Mesodermal cell (in vitro differentiated cells): ENCODE measurements around the gene ACTG2.

Experiments
- H3K27ac ChIP-seq: 2 replicates; pipeline ENCODE4 v1.7.0; 2013; ENCODE audit warnings: mild to moderate bottlenecking, low read depth, low read length, moderate library complexity; ENCODE audit not compliant: severe bottlenecking
- H3K36me3 ChIP-seq: 2 replicates; pipeline ENCODE4 v1.7.1; 2013; ENCODE audit warnings: mild to moderate bottlenecking, low read length, moderate library complexity; ENCODE audit not compliant: control insufficient read depth, insufficient read depth
- H3K4me1 ChIP-seq: one replicate; pipeline ENCODE4 v1.7.1; 2013; ENCODE audit warnings: mild to moderate bottlenecking, low read length; ENCODE audit not compliant: insufficient read depth, control insufficient read depth, poor library complexity, severe bottlenecking
- H3K4me3 ChIP-seq: 2 replicates; pipeline ENCODE4 v1.7.0; 2013; ENCODE audit warnings: low read length, control low read depth, mild to moderate bottlenecking; ENCODE audit not compliant: insufficient read depth, poor library complexity, severe bottlenecking; ENCODE audit errors: extremely low read depth
- H3K9me3 ChIP-seq: 2 replicates; pipeline ENCODE4 v1.7.1; 2013; ENCODE audit warnings: mild to moderate bottlenecking, low read length, moderate library complexity; ENCODE audit not compliant: control insufficient read depth
- WGBS, 2 experiments: methylation state at CpG; one replicate each; pipeline ENCODE4 v1.1.5; 2013; ENCODE audit warnings: missing lambda C conversion rate in 2 of 2; ENCODE audit not compliant: insufficient coverage in 2 of 2; 5-methylcytosine and 5-hydroxymethylcytosine counted together

The ACTG2 gene

DNA sequence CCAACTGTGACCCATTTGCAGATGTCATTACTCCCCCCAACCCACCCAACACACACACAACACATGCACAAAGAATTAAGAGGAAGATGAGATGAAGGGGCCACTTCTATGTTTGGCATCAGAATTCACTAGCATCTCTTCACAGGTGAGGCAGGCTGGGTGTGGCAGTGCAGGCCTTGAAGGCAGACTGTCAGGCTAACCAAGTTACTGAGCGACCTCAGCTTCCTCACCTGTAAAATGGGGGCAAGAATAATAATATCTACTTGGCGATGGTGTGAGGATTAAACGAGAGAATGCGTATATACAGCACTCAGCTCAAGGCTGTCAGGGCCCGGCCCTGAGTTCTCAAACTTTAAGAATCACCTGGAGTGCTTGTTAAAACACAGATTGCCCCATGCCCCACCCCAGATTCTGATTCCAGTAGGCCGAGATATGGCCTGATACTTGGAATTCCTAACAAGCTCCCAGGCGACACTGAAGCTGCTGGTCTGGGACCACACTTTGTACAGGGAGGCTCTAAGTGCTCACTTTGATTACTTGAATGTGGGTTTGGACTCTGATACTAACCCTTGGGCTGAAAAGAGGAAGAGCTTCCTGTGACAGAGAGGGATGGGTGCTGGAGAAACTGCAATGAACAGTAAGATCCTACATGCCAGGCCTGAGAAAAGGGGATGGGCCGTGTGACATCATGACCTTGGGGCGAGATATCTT is 1.1 kb downstream of the ACTG2 start:
- no peaks in the 10 kb centered on the region for H3K36me3 ChIP-seq
- 91% methylated on average over 5 to 7 of the region's 9 CpGs for WGBS, 2 experiments
- no peaks in the 10 kb centered on the region for H3K9me3 ChIP-seq
- no peak overlapping the region for H3K27ac ChIP-seq
- no peaks in the 10 kb centered on the region for H3K4me1 ChIP-seq
- H3K4me3 ChIP-seq: no peak overlapping the region

DNA sequence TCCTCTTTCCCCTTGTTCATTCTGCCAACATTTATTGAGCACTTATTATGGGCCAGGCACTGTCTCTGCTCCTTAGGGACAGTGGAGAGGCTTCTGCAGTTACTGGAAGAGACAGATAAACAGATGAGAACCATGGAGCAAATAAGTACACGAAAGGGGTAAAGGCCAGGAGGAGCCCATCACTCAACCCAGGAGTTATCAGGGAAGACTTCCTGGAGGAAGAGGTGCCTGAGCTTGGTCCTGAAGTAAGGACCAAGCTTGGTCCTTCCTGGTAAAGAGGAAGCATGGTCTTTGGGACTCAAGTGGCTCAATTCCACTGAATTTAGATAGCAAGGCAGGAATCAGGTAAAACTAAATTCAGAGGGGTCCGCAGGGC is 1.7 kb downstream of the ACTG2 start:
- WGBS, 2 experiments: 100% methylated on average over 2 of the region's 2 CpGs
- H3K9me3 ChIP-seq: no peaks in the 10 kb centered on the region
- H3K4me1 ChIP-seq: no peaks in the 10 kb centered on the region
- H3K36me3 ChIP-seq: no peaks in the 10 kb centered on the region
- no peak overlapping the region for H3K4me3 ChIP-seq
- H3K27ac ChIP-seq: no peak overlapping the region

DNA sequence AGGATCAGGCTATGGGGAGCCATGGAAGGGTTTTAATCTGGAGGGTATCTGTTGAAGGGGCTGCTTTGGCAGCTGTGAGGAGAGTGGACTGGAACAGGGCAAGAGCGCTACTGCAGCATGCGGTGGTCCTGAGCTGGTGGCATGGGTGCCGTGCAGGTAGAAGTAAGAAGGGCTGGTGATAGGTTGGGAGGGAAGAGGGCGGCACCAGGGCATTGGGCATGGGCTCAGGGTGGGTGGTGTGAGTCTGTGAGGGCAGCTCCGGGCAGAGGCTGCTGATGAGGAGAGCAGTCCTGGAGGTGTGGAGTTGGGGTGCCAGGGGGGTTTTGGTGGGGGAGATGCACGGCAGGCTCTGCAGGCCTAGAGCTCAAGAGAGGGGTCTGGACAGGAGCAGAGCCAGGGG is 2.1 kb downstream of the ACTG2 start:
- WGBS, 2 experiments: 93 to 96% methylated on average over 3 to 6 of the region's 6 CpGs
- Histone ChIP-seq H3K36me3 (no peaks in the 10 kb centered on the region), H3K9me3 (no peaks in the 10 kb centered on the region), H3K27ac (no peak overlapping the region), H3K4me3 (no peak overlapping the region), H3K4me1 (no peaks in the 10 kb centered on the region)

GRCh38 chr2:73895473-73895872 is 2.7 kb downstream of the ACTG2 start:
- no peak overlapping the region for H3K27ac ChIP-seq
- no peaks in the 10 kb centered on the region for H3K4me1 ChIP-seq
- H3K9me3 ChIP-seq: no peaks in the 10 kb centered on the region
- H3K4me3 ChIP-seq: no peak overlapping the region
- H3K36me3 ChIP-seq: no peaks in the 10 kb centered on the region
- WGBS, 2 experiments: 88 to 96% methylated on average over 4 to 5 of the region's 9 CpGs

DNA sequence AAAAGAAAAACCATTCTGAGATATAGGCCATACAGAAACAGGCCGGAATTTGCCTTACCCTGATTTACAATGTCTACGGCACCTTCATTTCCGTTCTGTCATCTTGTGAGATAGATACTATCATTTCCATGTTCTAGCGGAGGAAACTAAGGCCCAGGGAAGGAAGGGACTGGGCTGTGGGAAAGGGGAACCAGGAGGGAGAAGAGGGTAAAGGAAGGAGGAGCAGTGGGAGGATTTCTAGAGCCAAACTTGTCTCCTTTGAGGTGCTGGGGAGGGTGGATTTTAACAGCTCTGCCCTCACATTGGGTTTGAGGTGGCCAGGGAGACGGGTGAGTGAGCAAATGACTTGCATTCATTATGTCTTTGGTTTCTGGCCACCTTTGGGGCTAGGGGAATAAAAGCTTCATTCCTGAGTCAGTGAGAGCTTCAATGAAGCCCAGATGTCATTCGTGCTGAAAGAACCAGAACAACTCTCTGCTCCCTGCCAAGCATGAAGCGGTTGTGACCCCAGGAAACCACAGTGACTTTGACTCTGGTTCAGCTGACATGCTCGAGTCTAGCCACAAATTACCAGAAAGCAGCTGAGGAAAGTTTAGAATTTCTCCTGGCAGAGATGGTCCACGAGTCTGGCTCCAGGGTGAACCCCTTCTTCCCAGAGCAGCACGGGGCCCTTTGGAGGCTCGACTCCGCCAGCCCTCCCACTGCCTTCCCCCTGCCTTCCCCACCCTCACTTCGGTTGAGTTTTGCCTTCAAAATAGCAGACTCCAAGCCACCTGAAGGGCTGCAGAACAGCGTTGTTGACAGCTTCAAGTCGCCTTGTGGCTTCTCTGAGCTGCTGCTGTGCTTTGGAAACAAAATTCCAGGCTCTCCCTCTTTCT is 3.8 kb downstream of the ACTG2 start:
- Histone ChIP-seq H3K27ac (peak overlapping the region; percentile 16), H3K36me3 (no peaks in the 10 kb centered on the region), H3K4me3 (no peak overlapping the region), H3K9me3 (no peaks in the 10 kb centered on the region), H3K4me1 (no peaks in the 10 kb centered on the region)
- 71 to 88% methylated on average over 9 to 12 of the region's 15 CpGs for WGBS, 2 experiments

- WGBS, 2 experiments: 78% methylated on average over 2 of the region's 4 CpGs
- Histone ChIP-seq H3K9me3 (no peaks in the 10 kb centered on the region), H3K4me3 (no peak overlapping the region), H3K36me3 (no peaks in the 10 kb centered on the region), H3K27ac (peak overlapping the region; percentile 16), H3K4me1 (no peaks in the 10 kb centered on the region)
Observed at GRCh38 chr2:73897240-73897583, 4.4 kb downstream of the ACTG2 start.

DNA sequence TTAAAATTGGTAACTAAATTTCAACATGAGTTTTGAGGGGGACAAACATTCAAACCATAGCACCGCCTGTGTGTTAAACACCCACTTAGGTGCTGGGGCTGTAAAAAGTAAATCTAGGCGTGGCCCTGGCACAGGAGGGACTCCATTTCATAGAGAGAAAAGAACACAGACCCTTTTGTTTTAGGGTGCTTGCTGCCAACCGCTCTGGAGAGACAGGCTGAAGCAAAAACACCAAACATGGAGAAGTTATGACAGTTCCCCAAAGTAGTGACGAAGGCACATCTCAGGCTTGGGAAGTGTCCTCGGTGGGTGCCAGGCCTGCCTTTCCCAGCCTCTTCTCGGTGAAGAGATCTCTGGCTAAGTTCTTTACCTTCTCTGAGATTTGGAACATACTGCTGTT is 5.1 kb downstream of the ACTG2 start:
- Histone ChIP-seq H3K36me3 (no peaks in the 10 kb centered on the region), H3K27ac (no peak overlapping the region), H3K4me1 (no peaks in the 10 kb centered on the region), H3K9me3 (no peaks in the 10 kb centered on the region), H3K4me3 (no peak overlapping the region)
- WGBS, 2 experiments: 72 to 75% methylated on average over 5 of the region's 6 CpGs

- Histone ChIP-seq H3K9me3 (no peaks in the 10 kb centered on the region), H3K4me3 (no peak overlapping the region), H3K36me3 (no peaks in the 10 kb centered on the region), H3K4me1 (no peaks in the 10 kb centered on the region), H3K27ac (no peak overlapping the region)
- WGBS, 2 experiments: 94 to 98% methylated on average over 4 to 6 of the region's 8 CpGs
Observed at GRCh38 chr2:73899801-73900336, 7.1 kb downstream of the ACTG2 start.

GRCh38 chr2:73901143-73901542 is 8.3 kb downstream of the ACTG2 start:
- 89 to 91% methylated on average over 5 to 8 of the region's 10 CpGs for WGBS, 2 experiments
- no peaks in the 10 kb centered on the region for H3K4me1 ChIP-seq
- no peak overlapping the region for H3K4me3 ChIP-seq
- H3K9me3 ChIP-seq: no peaks in the 10 kb centered on the region
- no peak overlapping the region for H3K27ac ChIP-seq
- no peaks in the 10 kb centered on the region for H3K36me3 ChIP-seq

DNA sequence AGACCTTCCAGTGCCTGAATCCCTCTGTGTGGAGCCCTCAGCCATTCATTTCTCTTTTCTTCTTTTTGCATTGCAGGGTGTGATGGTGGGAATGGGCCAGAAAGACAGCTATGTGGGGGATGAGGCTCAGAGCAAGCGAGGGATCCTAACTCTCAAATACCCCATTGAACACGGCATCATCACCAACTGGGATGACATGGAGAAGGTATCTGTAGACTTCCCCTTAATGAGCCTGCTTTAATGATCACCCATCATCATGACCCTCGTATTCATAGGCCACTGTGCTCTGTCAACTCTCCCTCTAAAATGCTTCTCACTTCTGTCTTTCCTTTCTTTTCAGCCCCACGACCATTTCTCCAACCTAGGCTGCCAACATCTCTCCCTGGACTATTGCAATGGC is 9.5 kb downstream of the ACTG2 start:
- no peaks in the 10 kb centered on the region for H3K9me3 ChIP-seq
- H3K4me1 ChIP-seq: no peaks in the 10 kb centered on the region
- WGBS, 2 experiments: 81 to 92% methylated on average over 3 to 4 of the region's 4 CpGs
- no peaks in the 10 kb centered on the region for H3K36me3 ChIP-seq
- H3K27ac ChIP-seq: no peak overlapping the region
- H3K4me3 ChIP-seq: no peak overlapping the region

DNA sequence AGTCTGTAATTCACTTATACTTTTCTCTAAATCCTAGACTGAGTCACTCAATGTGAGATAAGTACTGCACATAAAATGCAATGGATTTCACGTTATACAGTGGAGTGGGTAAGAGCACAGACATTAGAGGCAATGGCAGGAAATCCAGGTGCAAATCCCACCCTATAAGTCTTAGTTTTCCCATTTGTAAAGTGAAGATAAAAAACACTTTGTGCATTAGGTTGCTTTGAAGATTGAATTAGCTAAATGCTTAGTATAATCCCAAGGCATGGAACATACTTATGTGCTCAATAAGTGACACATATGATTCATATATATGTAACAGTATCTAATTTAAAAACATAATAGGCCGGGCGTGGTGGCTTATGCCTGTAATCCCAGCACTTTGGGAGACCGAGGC is 10.5 kb downstream of the ACTG2 start:
- no peaks in the 10 kb centered on the region for H3K4me1 ChIP-seq
- no peak overlapping the region for H3K27ac ChIP-seq
- H3K36me3 ChIP-seq: no peaks in the 10 kb centered on the region
- no peaks in the 10 kb centered on the region for H3K9me3 ChIP-seq
- no peak overlapping the region for H3K4me3 ChIP-seq
- 84 to 100% methylated on average over 2 to 3 of the region's 4 CpGs for WGBS, 2 experiments
